ENCODE data around the gene PTPN9.
"Not testable (repeated sequence)": the region's sequence is repeated elsewhere in the genome, so short reads cannot be mapped to it uniquely, and the experiment has no call there.

The PTPN9 gene

GRCh38 chr15:75530169-75530568, 48.9 kb downstream of the PTPN9 start:
- DNase-seq = no peak

GRCh38 chr15:75525756-75526155, 53.4 kb downstream of the PTPN9 start:
- not testable (repeated sequence) for DNase-seq

GRCh38 chr15:75523011-75523410, 56.1 kb downstream of the PTPN9 start:
- DNase-seq = no peak

- DNase-seq = no peak
Observed at GRCh38 chr15:75517233-75517632, 61.9 kb downstream of the PTPN9 start.

- DNase-seq = peak in 2 of 6 experiments; percentile 53 to 64
Observed at GRCh38 chr15:75508840-75509532, 70.1 kb downstream of the PTPN9 start.

GRCh38 chr15:75502360-75502759, 76.8 kb downstream of the PTPN9 start:
- no peak for DNase-seq

GRCh38 chr15:75493732-75494131, 85.4 kb downstream of the PTPN9 start:
- no peak for DNase-seq

GRCh38 chr15:75483961-75484360, 95.2 kb downstream of the PTPN9 start:
- no peak for DNase-seq

GRCh38 chr15:75483556-75483955, 95.6 kb downstream of the PTPN9 start:
- not testable (repeated sequence) for DNase-seq

- no peak for DNase-seq
Observed at GRCh38 chr15:75483106-75483505, 96.0 kb downstream of the PTPN9 start.

- not testable (repeated sequence) for DNase-seq
Observed at GRCh38 chr15:75480463-75480862, 98.7 kb downstream of the PTPN9 start.

GRCh38 chr15:75479670-75480069, 99.4 kb downstream of the PTPN9 start:
- no peak for DNase-seq

GRCh38 chr15:75477094-75477493, 102.0 kb downstream of the PTPN9 start:
- not testable (repeated sequence) for DNase-seq

GRCh38 chr15:75468913-75469598, 110.1 kb downstream of the PTPN9 start:
- no peak for DNase-seq

- no peak for DNase-seq
Observed at GRCh38 chr15:75460646-75461045, 118.5 kb downstream of the PTPN9 start.

- DNase-seq = no peak
Observed at GRCh38 chr15:75459581-75459980, 119.5 kb downstream of the PTPN9 start.

- no peak for DNase-seq
Observed at GRCh38 chr15:75456710-75457109, 122.4 kb downstream of the PTPN9 start.

- peak in 4 of 6 experiments; percentile 22 to 75 (median 58) for DNase-seq
Observed at GRCh38 chr15:75455982-75456531, 123.1 kb downstream of the PTPN9 start.

- peak; percentile 74 to 88 (median 84) for DNase-seq
Observed at GRCh38 chr15:75455424-75455981, 123.6 kb downstream of the PTPN9 start.

- DNase-seq = peak; percentile 72 to 93 (median 84)
Observed at GRCh38 chr15:75454471-75455378, 124.4 kb downstream of the PTPN9 start.

GRCh38 chr15:75453703-75454470, 125.2 kb downstream of the PTPN9 start:
- DNase-seq = peak; percentile 93 to 100 (median 96)
